Heart left ventricle (tissue), 13 donors: ENCODE data around the gene AASDHPPT.

Experiments
- CTCF ChIP-seq, 12 donors: fragments of 200-600 bp; sonication (generic) in 4 of 12; IDR thresholded peaks; one replicate each; pipeline versions ENCODE4 v1.5.0 to v1.8.0; 2018 to 2022; ENCODE audit warnings: antibody characterized with exemption in 12 of 12, mild to moderate bottlenecking in 5 of 12
- POLR2A ChIP-seq, 2 donors: fragments of 450-650 bp; IDR thresholded peaks; one replicate each; pipeline ENCODE4 v1.6.1; 2017; ENCODE audit warnings: antibody characterized with exemption in 2 of 2, mild to moderate bottlenecking in 2 of 2, moderate library complexity in 2 of 2
- donor health status: ischemic (EF 13 %, LVEDD 7.1; RV severe dilation, severe dysfunction).
- donor health status: DM: no; HTN: yes; CAD: no.
- donor health status: DM: no; HTN: no; CAD: no.
- donor health status: ischemic (EF 25% LVEDD 6.9; RV normal size, moderate dysfunction).
- donor health status: ischemic (EF 25% LVEDD 5.7; RV mildly dilated, moderate dysfunction).
- donor health status: ischemic (EF 35%, LVEDD 5.7; RV mildly dilated, moderate dysfunction).
- donor health status: nonischemic (EF 11% LVEDD 7.7; RV severe dilation, severe dysfunction).
- donor health status: DM: yes; HTN: yes; CAD: no.
- donor health status: PGD.
- donor health status: ischemic (EF 29% LVEDD 5.4; RV normal size, mild dysfunction).
- donor health status: nonischemic (EF 23%, LVEDD 6.1; RV moderate dilation, normal function).

- TF ChIP-seq CTCF (IDR thresholded peaks at IDR 0.05): no peak
- TF ChIP-seq POLR2A (IDR thresholded peaks at IDR 0.05): no peak
These were observed 6.9 kb upstream of the AASDHPPT start for GRCh38 chr11:106070606-106071005.
